ENCODE results near the gene ADGRV1.

Gene ADGRV1

DNA sequence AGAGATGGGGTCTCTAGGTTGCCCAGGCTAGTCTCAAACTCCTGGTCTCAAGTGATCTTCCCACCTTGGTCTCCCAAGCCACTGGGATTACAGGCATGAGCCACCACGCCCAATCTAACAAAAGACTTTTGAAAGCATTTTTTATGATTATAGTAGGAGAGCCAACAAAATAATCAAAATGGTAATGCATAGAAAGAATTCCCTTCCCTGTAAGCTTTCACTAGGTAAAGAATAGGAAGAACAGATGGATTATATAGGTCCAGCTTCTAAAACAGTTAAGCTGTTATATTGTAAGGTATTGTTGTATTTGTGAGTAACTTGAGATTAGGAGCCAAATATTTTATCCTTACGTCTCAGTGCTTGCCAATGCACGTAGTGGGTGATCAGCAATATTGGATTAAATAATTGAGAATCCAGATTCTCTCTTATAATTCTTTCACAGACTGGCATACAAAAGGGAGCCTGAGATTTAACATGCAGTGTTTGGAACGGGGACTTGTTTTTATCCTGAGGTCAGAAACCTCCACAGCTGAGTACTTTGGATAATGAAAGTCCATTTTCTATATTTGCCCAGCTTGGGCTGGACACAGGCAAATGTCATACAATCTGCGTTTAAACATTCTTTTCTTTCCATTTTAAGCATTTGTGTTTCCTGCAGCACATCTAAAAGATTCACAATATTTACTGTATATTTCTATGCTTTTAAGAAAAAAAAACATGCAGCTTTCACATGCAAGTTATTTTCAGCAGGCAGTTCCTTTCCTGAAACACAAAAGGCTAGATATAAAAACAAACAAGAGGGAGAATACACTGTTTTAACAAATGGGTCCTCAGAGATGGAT is 586.1 kb downstream of the ADGRV1 start:
- no peak for DNase-seq

DNA sequence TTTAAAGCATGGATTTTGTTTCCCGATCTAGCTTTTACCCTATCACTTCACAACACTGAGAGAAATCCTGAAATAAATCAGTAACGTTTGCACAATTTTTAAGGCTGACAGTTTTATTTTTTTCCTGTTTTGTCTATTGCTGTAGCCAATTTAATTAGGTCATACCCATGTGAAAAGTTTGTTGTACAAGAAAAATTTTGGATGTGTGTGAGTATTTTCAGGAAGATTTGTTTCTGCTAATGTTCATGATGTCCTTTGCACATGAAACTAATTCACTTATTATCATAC is 586.7 kb downstream of the ADGRV1 start:
- DNase-seq: no peak

DNA sequence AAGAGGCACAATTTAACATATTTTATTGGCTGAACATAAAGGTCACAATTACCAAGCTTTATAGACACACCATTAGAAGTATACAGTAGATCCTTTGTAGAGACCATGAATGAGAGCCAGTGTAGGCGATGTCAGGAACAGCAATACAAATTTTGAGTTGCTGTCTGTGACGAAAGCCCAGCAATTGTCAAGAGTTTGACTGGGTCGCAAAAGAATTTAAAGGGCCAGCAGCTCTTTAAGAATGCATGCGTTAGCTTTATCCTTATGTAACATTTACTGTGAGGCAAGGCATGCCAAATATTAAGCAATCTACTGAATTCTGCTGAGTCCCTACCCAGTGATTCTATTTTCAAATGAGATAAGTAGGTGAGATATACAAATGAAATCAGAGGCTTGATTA is 587.6 kb downstream of the ADGRV1 start:
- DNase-seq: peak in 2 of 3 donors; percentile 24 to 61

DNA sequence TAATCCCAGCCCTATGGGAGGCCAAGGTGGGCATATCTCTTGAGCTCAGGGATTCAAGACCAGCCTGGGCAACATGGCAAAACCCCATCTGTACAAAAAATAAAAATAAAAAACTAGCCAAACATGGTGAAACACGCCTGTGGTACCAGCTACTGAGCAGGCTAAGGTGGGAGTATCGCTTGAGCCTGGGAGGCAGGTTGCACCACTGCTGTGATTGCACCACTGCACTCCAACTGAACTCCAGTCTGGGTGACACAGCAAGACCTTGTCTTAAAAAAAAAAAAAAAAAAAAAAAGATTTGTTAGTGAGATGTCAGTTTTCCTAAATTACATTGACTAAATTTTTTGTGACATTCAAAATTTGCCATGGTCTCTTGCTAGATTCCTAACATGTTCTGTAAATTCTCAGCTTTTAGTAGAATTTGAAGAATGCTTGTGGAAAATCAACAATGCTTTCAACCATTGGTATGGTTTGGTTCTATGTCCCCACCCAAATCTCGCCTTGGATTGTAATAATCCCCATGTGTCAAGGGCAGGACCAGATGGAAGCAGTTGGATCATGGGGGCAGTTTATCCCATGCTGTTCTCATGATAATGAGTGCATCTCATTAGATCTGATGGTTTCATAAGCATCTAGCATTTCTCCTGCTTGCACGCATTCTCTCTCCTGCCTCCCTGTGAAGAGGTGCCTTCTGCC is 588.5 kb downstream of the ADGRV1 start:
- DNase-seq: peak in 2 of 3 donors; percentile 41 to 54

DNA sequence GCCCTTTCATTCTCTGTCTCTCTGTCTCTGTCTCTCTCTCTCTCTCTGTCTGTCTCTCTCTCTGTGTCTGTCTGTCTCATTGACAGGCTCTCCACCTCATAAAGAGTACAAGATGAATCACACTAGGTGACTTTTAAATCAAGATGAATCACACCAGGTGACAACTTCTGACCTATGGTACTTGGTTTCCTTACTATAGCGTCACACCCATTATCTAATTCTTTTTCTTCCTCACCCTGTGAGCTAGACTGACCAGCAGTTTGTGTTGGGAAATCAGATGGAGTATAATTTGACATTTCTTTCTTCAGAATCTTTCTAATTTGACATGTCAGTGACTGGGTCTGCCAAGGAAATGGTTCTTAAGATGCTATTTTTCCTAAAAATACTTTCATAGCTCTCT is 591.6 kb downstream of the ADGRV1 start:
- DNase-seq: no peak

DNA sequence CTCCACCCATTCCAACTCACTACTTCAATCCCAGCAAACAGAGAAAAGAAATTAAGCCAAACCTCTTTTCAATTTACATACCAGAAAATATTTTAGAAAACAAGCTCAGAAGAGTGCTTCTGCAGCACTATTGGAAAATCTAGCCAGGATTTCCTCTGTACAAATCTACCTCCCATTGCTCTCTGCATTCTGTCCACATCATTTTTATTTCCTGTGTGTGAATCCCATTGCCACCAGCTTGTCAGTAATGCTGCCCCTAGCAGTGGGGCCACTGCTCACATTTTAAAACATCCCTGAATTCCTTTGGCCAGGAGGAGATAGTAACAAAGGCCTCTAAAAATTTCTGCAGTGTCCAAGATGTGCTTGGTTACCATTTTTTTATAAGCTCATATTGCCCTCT is 592.0 kb downstream of the ADGRV1 start:
- DNase-seq: no peak

DNA sequence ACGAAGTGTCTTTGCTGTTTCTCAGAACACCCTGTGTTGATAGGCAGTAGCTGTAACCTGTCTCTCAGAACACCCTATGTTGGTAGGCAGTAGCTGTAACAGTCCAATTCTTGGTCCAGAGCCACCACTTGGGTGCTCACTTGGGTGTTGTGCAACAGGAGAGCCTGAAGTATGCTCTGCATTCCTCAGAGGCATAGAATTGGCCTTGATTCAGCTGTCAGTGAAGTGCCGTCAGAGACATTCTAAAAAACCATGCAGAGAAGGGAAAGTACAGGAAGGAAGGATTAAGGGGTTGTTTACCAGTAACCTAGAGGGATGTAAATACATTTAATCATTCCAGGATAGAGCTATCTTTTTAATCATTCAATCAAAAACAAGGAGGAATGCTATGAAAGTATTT is 593.4 kb downstream of the ADGRV1 start:
- peak in 2 of 3 donors; percentile 26 to 51 for DNase-seq

DNA sequence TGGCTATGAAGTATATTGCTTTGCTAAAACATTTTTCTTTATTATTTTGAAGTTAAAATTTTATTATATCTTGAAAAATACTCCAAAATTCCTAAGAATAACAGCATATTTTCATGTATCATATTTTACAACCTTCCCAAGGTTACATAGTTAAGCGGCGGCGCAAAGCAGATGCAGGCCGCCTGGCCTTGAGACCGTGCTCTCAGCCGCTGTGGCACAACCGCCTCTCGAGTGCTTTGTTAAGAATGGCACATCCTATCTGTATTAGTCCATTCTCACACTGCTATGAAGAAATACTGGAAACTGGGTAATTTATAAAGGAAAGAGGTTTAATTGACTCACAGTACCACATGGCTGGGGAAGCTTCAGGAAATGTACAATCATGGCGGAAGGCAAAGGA is 595.7 kb downstream of the ADGRV1 start:
- DNase-seq: peak in 2 of 3 donors; percentile 40 to 45

DNA sequence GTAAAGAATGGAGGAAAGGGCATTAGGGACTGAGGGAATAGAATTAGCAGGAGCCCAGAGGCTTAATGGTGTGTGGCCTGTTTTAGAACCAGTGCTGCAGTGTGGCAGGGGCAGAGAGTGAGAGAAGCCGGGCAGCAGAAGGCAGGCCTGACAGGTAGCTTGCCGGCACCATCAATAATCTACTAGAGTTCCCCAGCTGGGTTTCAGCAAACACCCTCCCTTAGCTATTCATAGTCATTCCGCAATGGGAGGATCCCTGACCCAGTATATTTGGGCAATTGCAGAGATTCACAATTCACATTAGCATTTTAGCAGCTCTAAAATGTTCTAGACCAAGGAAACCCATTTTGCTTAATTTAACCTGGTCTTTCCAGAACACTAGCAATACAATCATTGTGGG is 596.7 kb downstream of the ADGRV1 start:
- DNase-seq: no peak

DNA sequence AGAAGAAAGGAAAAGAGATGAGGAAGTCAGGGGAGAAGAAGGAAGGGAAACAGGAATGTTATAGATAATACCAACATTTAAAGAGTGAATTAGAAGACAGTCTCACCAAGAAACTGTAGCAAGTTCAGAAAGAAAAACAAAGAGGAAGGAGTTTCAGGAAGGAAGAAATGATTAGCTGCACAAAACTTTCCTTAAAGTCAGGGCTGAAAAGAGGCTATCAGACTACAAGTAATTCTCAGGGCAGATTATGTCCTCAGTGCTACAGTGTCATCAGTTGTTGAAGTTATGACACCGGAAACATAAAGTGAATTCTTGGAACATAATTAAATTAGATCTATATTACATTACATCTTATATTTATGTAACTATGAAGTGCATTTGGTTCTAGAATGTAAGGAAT is 597.6 kb downstream of the ADGRV1 start:
- peak; percentile 23 to 44 (median 42) for DNase-seq

DNA sequence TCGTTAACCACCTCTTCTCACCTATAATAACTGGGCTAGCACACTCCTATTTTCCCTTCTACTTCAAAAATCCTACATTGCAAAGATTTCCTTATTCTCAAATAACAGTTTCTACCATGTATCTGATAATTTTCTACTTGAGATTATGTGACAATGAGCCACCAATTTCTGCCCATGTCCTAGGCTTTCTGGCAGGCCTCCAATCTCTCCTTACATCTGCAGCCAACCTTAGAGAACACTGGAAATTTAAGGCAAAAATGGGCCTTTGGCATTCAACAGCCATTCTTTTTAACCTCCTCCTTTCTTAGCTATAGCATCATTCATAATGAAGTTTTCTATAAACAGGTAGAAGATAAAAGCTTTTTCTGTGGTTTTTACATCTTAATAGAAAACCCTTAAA is 599.4 kb downstream of the ADGRV1 start:
- no peak for DNase-seq

DNA sequence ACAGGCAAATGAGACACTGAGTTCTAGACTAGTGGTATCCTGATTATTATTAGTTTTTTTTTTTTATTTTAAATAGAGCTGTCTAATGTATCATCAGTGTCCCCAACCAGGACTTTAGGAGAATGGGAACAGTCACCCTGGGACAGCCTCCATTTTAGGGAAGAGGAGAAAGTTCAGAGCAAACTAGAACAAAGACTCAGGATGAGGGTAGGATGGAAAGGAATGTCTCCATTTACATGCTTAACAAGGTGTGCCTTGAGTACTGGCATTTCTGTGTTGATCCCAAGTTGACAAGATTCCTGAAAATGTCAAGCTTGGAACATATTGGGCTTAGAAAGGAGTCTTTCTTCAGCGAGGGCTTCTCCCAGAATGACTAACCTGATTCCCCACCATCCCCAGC is 601.0 kb downstream of the ADGRV1 start:
- DNase-seq: no peak

DNA sequence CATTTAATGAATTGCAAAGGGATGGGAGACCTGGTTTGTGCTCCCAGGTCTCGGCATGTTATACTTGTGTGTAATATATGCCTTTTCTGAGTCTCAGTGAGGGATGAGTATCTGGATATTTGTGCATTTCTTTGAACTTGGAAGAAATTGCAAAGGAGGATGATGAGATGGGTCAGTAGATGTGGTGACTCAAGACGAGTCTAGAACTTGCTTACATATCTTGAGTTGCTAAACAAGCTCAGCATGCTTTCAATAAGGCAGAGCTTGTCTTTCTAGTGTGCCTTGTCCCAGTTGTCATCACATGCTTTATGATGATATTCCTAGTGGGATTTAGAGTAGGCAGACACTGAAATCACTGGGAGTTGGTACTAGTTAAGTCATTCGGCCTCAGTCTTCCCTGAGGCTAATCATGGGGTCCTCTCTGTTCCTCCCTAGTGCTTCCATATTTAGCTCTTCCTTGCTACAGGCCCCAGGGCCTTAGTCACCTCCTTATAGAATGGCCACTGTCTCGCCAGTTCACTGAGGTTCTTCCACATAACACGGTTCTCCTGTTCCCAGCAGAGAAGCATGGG is 602.2 kb downstream of the ADGRV1 start:
- DNase-seq: peak; percentile 26 to 54 (median 43)

DNA sequence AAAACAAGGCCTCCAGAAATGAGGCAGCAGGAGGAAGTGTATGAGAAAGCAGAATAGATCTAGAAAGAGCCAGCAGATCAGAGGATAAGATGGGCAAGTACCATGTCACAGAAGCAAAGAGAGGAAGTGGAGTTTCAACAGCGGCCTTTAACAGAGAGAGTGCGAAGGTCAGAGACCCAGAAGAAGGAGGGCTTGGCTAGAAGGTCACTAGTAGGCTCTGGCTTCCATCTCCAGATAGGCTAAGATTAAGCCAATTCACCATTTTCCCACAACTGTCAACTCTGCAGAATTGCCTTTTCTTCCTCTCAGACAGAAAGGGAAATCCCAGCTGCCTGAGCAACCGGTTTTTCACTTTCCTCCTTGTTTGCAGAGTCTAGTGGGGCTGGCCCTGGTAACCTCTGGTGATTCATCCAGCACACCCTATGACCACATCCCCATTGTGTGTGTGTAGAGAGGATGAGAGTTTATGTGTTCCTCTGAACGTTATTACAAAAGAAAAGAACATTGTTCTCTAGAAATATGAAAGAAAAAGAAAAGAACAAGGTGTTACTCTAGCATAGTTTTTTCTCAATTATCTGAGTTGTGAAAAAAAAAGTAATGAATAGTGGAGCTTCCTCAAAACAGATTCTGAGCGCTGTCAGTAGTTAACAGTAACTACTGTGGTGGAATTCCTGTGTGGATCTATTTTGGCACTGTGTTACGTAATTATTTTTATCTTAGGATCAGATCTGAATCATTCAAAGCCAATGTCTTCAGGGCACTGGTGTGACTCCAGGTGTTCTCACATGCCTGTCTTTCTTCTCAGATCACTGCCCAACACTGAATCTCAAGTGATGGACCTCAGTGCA is 604.2 kb downstream of the ADGRV1 start:
- peak; percentile 93 to 99 (median 97) for DNase-seq

DNA sequence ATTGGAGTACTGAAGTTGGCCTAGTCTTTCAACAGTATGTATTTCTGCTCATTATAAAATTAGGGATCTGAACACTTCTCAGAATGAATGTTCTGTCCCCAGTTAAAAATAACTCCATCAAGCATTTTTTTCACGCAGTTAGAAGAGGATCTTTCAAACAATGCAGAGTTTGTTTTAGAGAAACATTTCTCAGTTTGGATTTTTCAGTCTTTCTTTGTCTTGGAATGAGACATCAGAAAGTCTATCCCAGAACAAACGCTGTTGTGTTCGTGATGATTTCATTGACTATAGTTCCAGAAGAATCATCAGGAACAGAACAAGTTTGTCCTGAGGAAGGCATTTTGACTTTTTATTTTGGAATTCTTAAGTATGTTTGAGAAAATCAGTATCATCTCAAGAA is 605.8 kb downstream of the ADGRV1 start:
- no peak for DNase-seq

DNA sequence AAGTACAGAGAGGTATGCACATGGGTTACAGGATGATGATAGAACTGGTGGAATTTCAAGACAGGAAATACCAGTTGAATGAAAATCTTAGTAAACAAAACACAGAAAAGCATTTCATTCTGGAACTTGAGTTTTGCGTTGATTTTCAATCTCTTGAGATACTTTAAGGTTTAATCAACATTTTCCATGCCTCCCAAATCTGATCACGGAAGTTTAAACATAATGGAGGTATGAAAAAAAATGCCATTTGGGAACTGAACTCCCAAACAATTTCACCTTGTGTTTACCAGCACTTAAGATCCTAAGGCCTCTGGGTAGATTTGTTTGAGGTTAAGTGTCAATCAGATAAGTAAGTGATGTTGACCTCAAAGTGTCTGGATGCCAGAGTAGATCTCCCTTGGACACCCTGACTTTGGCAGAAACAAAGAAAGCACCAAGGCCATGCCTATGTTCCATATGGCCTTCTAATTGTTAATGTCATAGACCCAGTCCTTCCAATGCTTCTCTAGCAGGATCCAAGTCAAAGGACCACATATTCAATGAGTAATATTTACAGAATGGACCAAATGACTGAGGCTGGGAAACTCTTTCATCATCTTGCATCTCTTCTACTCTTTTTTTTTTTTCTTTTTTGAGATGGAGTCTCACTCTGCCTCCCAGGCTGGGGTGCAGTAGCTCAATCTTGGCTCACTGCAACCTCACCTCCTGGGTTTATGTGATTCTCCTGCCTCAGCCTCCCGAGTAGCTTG is 607.6 kb downstream of the ADGRV1 start:
- DNase-seq: no peak

DNA sequence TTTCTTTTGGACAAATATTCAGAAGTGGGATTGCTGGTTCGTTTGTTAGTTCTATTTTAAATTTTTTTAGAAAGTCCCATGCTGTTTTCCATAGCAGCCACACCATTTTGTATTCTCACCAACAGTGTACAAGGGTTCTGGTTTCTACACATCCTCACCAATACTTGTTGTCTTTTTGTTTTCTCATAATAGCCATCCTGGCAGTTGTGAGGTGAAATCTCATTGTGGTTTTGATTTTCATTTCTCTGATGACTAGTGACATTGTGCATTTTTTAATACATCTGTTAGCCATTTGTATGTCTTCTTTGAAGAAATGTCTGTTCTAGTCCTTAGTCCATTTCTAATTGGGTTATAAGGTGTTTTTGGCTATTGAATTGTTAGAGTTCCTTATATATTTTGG is 610.3 kb downstream of the ADGRV1 start:
- DNase-seq: no peak

DNA sequence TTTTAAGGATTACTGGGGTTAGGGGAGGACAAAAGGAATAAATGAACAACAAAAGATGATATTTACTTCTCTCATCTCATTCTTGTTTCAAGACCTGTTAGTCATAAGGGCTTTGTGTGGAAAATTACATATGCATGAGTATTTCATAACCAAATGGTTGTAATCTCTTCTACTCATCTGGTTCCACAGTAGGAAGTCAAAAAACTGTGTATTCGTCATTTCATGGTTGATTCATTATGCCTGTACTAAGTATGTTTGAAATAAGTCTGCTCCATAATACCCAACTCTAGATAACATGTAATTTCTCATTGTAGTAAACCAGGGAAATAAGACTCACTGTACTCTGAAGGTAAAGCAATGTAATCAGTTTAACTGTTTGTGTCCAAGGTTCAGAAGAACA is 611.7 kb downstream of the ADGRV1 start:
- DNase-seq: peak; percentile 56 to 95 (median 92)

DNA sequence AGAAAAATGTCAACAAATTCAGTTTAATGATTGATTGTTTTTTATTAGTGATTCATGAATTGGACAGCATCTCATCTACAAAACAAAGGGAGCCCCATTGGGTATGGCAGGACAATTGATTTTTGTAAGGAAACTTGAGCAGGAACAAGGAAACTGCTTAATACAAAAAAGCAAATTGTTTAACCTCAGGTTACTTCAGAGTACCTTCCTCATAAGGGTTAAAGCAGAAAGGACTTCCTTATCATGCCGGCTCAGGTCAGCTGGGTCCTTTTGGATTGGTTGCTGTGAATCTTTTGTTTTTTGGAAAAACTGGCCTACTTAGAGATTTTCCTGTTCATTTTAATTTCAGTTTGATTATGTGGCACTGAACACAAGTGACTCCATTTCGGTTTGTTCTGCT is 612.7 kb downstream of the ADGRV1 start:
- no peak for DNase-seq

DNA sequence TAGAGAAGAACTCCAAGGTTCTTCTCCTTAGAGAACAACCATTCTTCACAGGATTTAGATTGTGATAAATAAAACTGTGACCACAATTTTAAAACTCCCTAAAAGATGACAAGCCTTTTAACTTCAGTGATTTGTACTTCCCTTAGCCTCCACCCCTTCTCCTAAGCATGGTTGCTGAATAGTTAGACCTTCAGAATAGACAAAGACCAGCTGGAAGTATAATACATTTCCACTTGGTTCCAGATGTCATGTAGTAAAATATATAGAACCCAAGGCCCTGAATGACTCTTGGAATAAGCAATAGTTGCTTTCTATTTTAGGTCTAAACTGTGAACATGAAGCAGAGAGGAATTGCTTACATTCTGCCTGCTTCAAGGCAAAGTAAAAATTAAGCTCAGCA is 615.8 kb downstream of the ADGRV1 start:
- no peak for DNase-seq

DNA sequence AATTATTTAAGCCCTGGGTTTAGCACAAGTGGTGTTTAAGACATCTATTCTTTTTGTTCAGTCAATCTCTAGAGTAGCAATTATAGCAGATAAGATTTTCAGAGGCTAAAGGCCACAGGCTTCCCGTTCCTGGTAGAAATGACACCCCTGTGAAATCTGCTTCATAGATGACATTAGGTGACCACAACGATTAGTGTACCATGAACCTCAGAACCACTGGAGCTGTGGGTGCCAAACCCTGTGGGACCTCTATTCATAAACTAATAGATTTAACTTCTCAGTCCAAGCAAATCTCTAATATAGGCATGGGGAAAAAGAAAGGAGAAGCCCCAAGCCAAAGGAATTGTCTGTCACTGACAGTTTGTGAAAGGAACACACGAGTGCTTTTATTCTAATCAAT is 617.1 kb downstream of the ADGRV1 start:
- DNase-seq: no peak

DNA sequence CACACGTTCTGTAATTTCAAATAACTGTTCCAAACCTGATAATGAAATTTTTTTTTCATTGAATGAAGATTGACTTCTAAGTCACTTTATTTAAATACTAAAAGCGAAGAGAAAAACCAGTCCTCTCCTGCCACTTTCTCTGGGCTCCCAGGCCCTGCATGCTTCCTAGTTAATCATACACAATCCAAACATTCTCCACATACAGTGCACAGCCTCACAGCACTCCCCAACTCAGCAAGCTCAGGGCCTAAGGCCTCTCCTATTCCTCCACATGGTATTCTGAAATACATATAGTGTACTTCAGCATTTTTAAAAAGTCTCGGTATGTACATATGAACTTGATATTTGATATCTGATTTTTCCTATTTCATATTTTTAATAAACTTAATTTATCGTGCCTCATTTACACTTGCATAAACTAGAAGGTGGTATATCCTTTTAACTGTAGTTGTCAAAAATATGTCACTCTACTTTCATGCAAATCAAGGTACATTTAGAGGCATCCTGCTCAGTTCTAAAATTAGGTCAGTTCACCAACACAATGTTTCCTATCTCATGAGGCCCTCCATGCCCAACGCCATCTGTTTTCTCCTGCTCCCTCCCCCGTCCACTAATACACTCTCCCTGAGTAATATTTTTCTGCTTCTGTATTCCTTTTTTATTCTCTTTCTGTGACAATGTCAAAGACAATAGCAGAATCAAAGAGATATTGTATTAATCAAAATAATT is 617.9 kb downstream of the ADGRV1 start:
- DNase-seq: no peak

All from suppressor macrophage treated with lipopolysaccharide for 1 hour (primary cell).